ENCODE data around the gene SETX. TPM values are rescaled to one million over a fixed set of nuclear protein-coding genes. Genes with fewer than 3 reads are reported as not detected.

Gene SETX
- total and polyA plus RNA-seq, 8 donors, result 11.1 to 23.1 (median 14.5) TPM

DNA sequence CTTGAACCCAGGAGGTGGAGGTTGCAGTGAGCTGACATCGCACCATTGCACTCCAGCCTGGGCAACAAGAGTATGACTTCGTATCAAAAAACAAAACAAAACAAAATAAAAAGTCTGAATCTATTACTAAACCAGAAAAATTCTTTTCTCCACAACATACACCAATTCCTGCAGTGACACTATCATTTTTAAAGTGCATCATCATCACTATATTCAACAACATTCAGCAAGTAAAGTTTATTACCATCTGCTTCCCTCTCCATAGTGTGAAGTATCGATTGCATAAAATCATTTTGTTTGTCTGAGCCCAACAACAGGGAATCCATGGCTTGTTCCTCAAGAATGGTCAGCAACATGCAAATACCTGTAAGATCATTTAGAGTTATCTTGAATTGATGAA lies 20.4 kb downstream of the SETX start:
- ATAC-seq, result no peak
- Histone ChIP-seq H3K36me3 (peaks cover 13 to 63% (median 36%) of the 10 kb centered on the region in 3 donors), H3K9me3 (no peaks in the 10 kb centered on the region), H3K4me3 (no peak overlapping the region), H3K4me1 (no peaks in the 10 kb centered on the region), H3K27me3 (no peaks in the 10 kb centered on the region), H3K27ac (no peak overlapping the region)
- no peak for DNase-seq
- WGBS, 2 donors, result 96 to 100% methylated on average over 3 of the region's 3 CpGs
- FAIRE-seq, result no peak
- TF ChIP-seq, protein P1, sequence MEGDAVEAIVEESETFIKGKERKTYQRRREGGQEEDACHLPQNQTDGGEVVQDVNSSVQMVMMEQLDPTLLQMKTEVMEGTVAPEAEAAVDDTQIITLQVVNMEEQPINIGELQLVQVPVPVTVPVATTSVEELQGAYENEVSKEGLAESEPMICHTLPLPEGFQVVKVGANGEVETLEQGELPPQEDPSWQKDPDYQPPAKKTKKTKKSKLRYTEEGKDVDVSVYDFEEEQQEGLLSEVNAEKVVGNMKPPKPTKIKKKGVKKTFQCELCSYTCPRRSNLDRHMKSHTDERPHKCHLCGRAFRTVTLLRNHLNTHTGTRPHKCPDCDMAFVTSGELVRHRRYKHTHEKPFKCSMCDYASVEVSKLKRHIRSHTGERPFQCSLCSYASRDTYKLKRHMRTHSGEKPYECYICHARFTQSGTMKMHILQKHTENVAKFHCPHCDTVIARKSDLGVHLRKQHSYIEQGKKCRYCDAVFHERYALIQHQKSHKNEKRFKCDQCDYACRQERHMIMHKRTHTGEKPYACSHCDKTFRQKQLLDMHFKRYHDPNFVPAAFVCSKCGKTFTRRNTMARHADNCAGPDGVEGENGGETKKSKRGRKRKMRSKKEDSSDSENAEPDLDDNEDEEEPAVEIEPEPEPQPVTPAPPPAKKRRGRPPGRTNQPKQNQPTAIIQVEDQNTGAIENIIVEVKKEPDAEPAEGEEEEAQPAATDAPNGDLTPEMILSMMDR (IDR thresholded peaks at IDR 0.05), result no peak
- intact Hi-C loops (cut with DNase I), result no loop called here

DNA sequence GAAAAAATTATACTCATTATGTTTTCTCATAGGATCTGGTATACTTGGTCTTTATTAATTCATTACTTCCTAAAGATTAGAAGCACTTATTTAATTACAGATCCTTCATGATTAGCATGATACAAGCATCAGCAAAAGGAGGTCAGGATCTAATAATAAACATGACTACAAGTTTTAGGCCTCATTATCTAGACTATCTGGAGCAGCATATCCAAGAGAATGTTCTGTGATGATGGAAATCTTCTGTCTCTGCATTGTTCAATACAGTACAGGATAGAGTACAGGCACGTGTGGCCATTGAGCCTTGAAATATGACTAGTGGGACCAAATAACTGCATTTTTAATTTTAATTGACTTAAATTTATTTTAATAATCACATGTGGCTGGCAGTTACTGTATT lies 21.2 kb downstream of the SETX start:
- WGBS, 2 donors, result 79 to 88% methylated on average over 1 of the region's 1 CpG
- no peaks in the 10 kb centered on the region for H3K9me3 ChIP-seq
- ATAC-seq (no peak), FAIRE-seq (no peak), DNase-seq (no peak)
- intact Hi-C loops (cut with DNase I), result no loop called here
- peaks cover 11 to 61% (median 36%) of the 10 kb centered on the region in 3 donors for H3K36me3 ChIP-seq
- TF ChIP-seq, protein P1 (IDR thresholded peaks at IDR 0.05), result no peak
- H3K4me1 ChIP-seq, result no peaks in the 10 kb centered on the region
- no peaks in the 10 kb centered on the region for H3K27me3 ChIP-seq
- no peak overlapping the region for H3K27ac ChIP-seq
- H3K4me3 ChIP-seq, result no peak overlapping the region

DNA sequence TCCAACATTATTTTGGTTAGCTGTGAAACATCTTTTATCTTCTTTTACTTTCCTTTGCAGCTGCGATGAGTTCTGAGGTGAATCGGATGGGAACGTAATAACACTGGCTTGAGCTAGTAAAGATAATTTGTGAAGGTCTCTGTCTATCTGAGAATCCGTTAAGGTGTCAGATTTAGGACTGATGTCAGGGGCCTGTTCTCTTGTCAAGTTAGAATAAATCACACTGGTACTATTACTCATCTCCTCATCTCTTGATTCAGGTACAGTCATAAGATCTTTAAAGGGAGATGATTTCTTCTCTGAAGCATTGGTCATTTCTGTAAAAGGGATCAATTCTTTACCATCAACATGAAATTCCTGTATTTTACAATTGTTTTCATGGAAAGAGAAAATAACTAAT lies 26.2 kb downstream of the SETX start:
- TF ChIP-seq, protein P1 (IDR thresholded peaks at IDR 0.05), result no peak
- DNase-seq, result no peak
- Histone ChIP-seq H3K4me3 (no peak overlapping the region), H3K27me3 (no peaks in the 10 kb centered on the region), H3K9me3 (no peaks in the 10 kb centered on the region), H3K36me3 (peaks cover 13 to 31% (median 25%) of the 10 kb centered on the region in 3 donors), H3K27ac (no peak overlapping the region), H3K4me1 (no peaks in the 10 kb centered on the region)
- WGBS, 2 donors, result 99% methylated on average over 4 of the region's 4 CpGs
- ATAC-seq, result no peak
- intact Hi-C loops (cut with DNase I), result no loop called here
- FAIRE-seq, result no peak

DNA sequence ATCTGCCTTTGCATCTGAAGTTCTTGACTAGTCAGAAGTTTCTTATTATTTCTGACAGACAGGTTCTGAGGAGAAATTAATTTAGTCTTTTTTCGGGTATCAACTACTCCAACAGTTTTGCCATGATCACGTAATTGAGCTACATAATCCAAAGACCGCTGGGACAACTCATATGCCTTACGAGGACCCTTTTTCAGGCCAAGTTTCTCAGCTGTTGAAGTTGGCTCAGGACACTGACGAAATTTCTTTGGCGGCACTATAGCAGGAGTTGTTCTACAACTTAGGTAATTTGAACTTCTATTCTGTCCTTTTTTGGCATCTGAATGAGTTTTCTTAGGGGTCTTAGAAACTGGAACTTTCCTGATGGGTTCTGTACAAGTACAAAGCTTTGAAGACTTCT lies 27.2 kb downstream of the SETX start:
- TF ChIP-seq, protein P1 (IDR thresholded peaks at IDR 0.05), result no peak
- no peaks in the 10 kb centered on the region for H3K27me3 ChIP-seq
- intact Hi-C loops (cut with DNase I), result no loop called here
- no peaks in the 10 kb centered on the region for H3K4me1 ChIP-seq
- 97 to 98% methylated on average over 6 of the region's 6 CpGs for WGBS, 2 donors
- DNase-seq (no peak), ATAC-seq (no peak), FAIRE-seq (no peak)
- H3K36me3 ChIP-seq, result peaks cover 13 to 25% (median 20%) of the 10 kb centered on the region in 3 donors
- no peak overlapping the region for H3K4me3 ChIP-seq
- no peak overlapping the region for H3K27ac ChIP-seq
- no peaks in the 10 kb centered on the region for H3K9me3 ChIP-seq

DNA sequence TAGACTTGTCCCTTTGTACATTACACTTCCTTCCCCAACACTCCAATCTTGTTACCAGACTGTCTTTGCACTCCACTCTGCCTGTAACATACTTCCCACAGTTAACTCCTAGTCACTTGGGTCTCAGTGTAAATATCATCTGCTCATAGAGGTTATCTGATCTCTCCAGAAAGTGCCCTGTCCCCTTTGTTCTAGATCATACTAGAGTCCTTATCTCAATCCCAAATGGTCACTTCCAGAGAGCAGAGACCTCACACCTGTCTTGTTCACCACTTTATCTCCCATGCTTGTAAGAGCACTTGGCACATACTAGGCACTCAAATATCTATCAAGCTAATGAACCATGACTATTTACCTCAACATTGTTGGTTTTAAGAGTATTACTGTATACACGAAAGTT lies 30.4 kb downstream of the SETX start:
- Histone ChIP-seq H3K4me1 (peaks cover 0 to 4% (median 0%) of the 10 kb centered on the region in 3 donors), H3K4me3 (no peak overlapping the region), H3K27me3 (no peaks in the 10 kb centered on the region), H3K9me3 (no peaks in the 10 kb centered on the region), H3K36me3 (peaks cover 0 to 5% (median 0%) of the 10 kb centered on the region in 3 donors), H3K27ac (no peak overlapping the region)
- FAIRE-seq, result no peak
- TF ChIP-seq, protein P1 (IDR thresholded peaks at IDR 0.05), result no peak
- 53 to 55% methylated on average over 1 of the region's 1 CpG for WGBS, 2 donors
- DNase-seq, result no peak
- ATAC-seq, result no peak
- intact Hi-C loops (cut with DNase I), result no loop called here
